Fibroblast of lung (primary cell): Measurements from ENCODE around the gene GDF11. TPM values are rescaled to one million over a fixed set of nuclear protein-coding genes. Genes with fewer than 3 reads are reported as not detected.

ENCODE experiments used
- DNase-seq, 2 donors: peaks; one replicate each; pipeline versions ENCODE4 v3.0.0 to v3.0.0-alpha.2; 2010; ENCODE audit warnings: low read depth in 2 of 2
- H2AFZ ChIP-seq: 2 replicates; pipeline ENCODE4 v1.5.1; 2012; ENCODE audit warnings: low read length, control low read depth, inconsistent platforms
- H3K27ac ChIP-seq: 2 replicates; pipeline ENCODE4 v1.5.1; 2011; ENCODE audit warnings: low read length, control low read depth; ENCODE audit not compliant: insufficient read depth
- H3K27me3 ChIP-seq: 2 replicates; pipeline ENCODE4 v1.5.1; 2011; ENCODE audit warnings: mild to moderate bottlenecking, low read length; ENCODE audit not compliant: control insufficient read depth, insufficient read depth
- H3K36me3 ChIP-seq: 2 replicates; pipeline ENCODE4 v1.5.1; 2011; ENCODE audit warnings: low read length; ENCODE audit not compliant: control insufficient read depth, insufficient read depth
- H3K4me1 ChIP-seq: 2 replicates; pipeline ENCODE4 v1.5.1; 2011; ENCODE audit warnings: low read length; ENCODE audit not compliant: control insufficient read depth, insufficient read depth; ENCODE audit errors: extremely low read depth
- H3K4me2 ChIP-seq: 2 replicates; pipeline ENCODE4 v1.5.1; 2011; ENCODE audit warnings: low read length, control low read depth; ENCODE audit not compliant: insufficient read depth; ENCODE audit errors: extremely low read depth
- H3K4me3 ChIP-seq, 4 experiments: fragments of 200-600 bp in 1 of 4; sonication (generic) in 1 of 4; replicated peaks in 1 of 4; 2 replicates each; pipeline ENCODE4 v1.5.1; 2011 to 2016; ENCODE audit warnings: low read length in 4 of 4, low read depth in 3 of 4, mild to moderate bottlenecking in 3 of 4, control low read depth in 2 of 4, inconsistent platforms in 1 of 4, mixed read lengths in 1 of 4; ENCODE audit not compliant: insufficient read depth in 1 of 4; ENCODE audit errors: control extremely low read depth in 1 of 4
- H3K79me2 ChIP-seq: 2 replicates; pipeline ENCODE4 v1.5.1; 2012; ENCODE audit warnings: mild to moderate bottlenecking, low read length, inconsistent platforms; ENCODE audit not compliant: control insufficient read depth, insufficient read depth
- H3K9ac ChIP-seq: 2 replicates; pipeline ENCODE4 v1.5.1; 2011; ENCODE audit warnings: mild to moderate bottlenecking, low read length, control low read depth; ENCODE audit not compliant: insufficient read depth
- H3K9me3 ChIP-seq: 2 replicates; pipeline ENCODE4 v1.5.1; 2012; ENCODE audit warnings: low read depth, low read length; ENCODE audit not compliant: control insufficient read depth, insufficient read depth
- H4K20me1 ChIP-seq: 2 replicates; pipeline ENCODE4 v1.5.1; 2011; ENCODE audit warnings: low read length; ENCODE audit not compliant: control insufficient read depth, insufficient read depth; ENCODE audit errors: extremely low read depth
- EZH2 ChIP-seq: IDR thresholded peaks from 2 replicates; pipeline ENCODE4 v1.5.1; 2012; ENCODE audit warnings: low read length, control low read depth, mild to moderate bottlenecking; ENCODE audit errors: missing control alignments
- polyA plus RNA-seq, 2 donors: library from polyadenylated mRNA; depleted of rRNA in 1 of 2; stranded (reverse) in 1 of 2; unstranded in 1 of 2; fragments of >200 nt; gene quantifications; 2 replicates each; pipeline ENCODE4 v1.2.1, GENCODE V29; 2011 to 2012; ENCODE audit warnings: missing spikeins in 1 of 2
- total RNA-seq: library from RNA; depleted of rRNA; stranded (reverse); fragments of >200 nt; gene quantifications from 2 replicates; pipeline ENCODE4 v1.2.1, GENCODE V29; 2014
- TF ChIP-seq, protein P1 (sequence below), 2 donors: IDR thresholded peaks in 1 of 2; conservative IDR thresholded peaks in 1 of 2; 1 replicate in 1 of 2; 2 replicates in 1 of 2; pipeline ENCODE4 v1.5.1; 2011 to 2012; ENCODE audit warnings: low read length in 2 of 2, control low read depth in 1 of 2, inconsistent platforms in 1 of 2, low read depth in 1 of 2, mild to moderate bottlenecking in 1 of 2

The GDF11 gene
- total and polyA plus RNA-seq, 2 donors (not counting 1 experiment from before 2014, with no cell fraction given) = 4.3 to 9.4 TPM

DNA sequence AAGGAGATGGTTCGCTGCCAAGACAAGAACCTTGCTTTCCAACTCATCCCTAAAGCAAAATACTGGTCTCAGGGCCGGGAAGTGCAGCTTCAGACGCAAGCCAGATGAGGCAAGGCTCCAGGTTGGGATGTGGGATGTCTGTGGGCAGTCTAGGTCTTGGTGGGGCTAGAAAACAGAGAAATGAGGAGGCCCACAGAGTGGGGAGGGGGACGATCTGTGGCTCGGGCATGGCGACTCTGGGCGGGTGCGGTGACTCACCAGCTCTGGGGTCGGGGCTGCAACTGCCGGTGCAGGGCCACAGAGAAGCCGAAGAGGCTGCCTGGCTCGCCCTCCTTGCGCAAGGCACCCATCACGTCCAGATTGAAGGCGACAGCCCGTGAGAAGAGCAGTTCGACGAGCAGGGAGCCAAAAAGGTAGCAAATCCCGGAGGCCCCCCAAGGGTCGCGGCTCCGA lies 35.7 kb upstream of the GDF11 start:
- Histone ChIP-seq H3K4me1 (peaks cover 25% of the 10 kb centered on the region), H3K27me3 (no peaks in the 10 kb centered on the region), H4K20me1 (no peaks in the 10 kb centered on the region), H3K79me2 (peaks cover 28% of the 10 kb centered on the region), H3K4me2 (peak overlapping the region; percentile 79), H3K4me3 (peak overlapping the region; percentile 55 to 70 (median 65)), H2AFZ (peak overlapping the region; percentile 52), H3K36me3 (no peaks in the 10 kb centered on the region), H3K9ac (peak overlapping the region; percentile 59), H3K9me3 (no peaks in the 10 kb centered on the region), H3K27ac (peak overlapping the region; percentile 49)
- no peak for DNase-seq
- TF ChIP-seq, protein P1, sequence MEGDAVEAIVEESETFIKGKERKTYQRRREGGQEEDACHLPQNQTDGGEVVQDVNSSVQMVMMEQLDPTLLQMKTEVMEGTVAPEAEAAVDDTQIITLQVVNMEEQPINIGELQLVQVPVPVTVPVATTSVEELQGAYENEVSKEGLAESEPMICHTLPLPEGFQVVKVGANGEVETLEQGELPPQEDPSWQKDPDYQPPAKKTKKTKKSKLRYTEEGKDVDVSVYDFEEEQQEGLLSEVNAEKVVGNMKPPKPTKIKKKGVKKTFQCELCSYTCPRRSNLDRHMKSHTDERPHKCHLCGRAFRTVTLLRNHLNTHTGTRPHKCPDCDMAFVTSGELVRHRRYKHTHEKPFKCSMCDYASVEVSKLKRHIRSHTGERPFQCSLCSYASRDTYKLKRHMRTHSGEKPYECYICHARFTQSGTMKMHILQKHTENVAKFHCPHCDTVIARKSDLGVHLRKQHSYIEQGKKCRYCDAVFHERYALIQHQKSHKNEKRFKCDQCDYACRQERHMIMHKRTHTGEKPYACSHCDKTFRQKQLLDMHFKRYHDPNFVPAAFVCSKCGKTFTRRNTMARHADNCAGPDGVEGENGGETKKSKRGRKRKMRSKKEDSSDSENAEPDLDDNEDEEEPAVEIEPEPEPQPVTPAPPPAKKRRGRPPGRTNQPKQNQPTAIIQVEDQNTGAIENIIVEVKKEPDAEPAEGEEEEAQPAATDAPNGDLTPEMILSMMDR (conservative IDR thresholded peaks at IDR 0.05 in 1 of 2, IDR thresholded peaks at IDR 0.05 in 1 of 2; ENCODE audit: low read depth in 1 of 2, low read length in 2 of 2) = no peak
- TF ChIP-seq EZH2 = no peak

DNA sequence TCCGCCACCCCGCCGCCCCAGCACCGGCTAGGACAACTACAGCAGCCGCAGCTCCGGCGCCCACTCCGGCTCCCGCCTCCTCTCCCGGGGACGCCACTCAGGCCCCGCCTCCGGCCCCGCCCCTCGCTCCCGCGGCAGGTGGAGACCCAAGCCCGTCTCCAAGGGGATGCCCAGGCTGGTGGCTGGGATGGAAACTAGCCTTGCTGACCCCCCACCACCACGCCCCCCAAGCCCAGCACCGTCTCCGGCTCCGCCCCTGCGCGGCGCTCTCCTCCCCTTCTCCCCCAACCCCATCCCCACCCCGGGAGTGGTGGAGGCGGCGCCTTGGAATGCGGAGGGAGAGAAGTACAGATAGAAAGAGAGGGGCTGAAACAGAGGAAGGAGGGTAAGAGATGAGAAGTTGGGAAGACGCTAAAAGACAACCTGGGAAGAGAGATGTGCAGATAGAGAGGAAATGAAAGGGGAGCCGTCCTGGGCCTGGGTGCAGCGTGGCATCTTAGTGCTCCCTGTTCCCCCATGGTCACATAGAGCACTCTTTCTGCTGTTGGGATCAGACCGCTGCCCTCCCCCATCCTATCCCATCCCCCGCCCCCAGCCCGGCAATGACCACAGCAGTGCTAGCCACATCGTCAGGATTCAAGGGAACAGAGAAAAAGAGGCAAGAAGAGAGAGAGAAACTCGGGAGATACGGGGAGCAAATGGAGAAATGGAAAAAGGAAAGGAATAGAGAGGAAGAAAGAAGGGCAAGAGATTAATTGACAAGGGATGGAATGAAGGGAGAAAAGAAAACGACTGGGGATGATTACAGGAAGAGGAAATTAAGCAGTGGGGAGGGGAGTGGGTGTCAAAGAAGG lies 34.9 kb upstream of the GDF11 start, which contains the start of gene ITGA7:
Gene ITGA7, minus strand, starts transcription at position 64 of the 854 bp plus-strand sequence. CDS start 222 bp downstream, outside the sequence.
- no peaks in the 10 kb centered on the region for H3K27me3 ChIP-seq
- H3K9me3 ChIP-seq = no peaks in the 10 kb centered on the region
- peak within 1 kb of the TSS; percentile 49 for H3K27ac ChIP-seq
- H2AFZ ChIP-seq = peak within 1 kb of the TSS; percentile 70
- peak within 1 kb of the TSS; percentile 55 to 70 (median 65) for H3K4me3 ChIP-seq
- peak within 1 kb of the TSS; percentile 79 for H3K4me2 ChIP-seq
- H3K79me2 ChIP-seq = peaks cover 28% of the 10 kb centered on the region
- no peaks in the 10 kb centered on the region for H4K20me1 ChIP-seq
- peaks cover 34% of the 10 kb centered on the region for H3K4me1 ChIP-seq
- no peak for TF ChIP-seq EZH2
- DNase-seq = peak in 1 of 2 donors; percentile 54
- H3K36me3 ChIP-seq = no peaks in the 10 kb centered on the region
- peak within 1 kb of the TSS; percentile 59 for H3K9ac ChIP-seq

DNA sequence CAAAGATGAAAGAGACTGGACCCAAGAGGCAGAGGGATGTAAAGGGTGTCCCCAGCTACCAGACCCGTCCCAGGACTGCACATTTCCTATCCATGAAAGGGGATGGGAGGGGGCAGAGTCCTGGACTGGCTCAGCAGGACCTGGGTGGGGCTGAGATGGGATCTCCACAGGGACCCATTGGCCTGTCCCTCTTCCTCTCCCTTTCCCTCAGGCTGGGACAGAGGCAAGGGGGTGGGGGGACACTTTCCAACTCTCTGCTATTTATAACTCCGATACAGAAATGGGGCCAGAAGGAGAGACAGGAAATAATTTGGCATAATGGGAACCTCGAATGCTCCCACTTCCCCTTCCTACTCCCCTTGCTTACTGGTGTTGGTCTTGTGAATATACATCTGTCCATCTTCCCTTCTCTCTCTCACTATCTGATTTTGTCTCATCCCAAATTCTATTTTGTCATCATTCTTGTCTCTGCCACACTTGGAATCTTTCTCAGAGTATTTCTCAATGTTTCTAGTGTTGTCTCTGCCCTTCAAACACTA lies 34.2 kb upstream of the GDF11 start:
- Histone ChIP-seq H3K79me2 (peaks cover 23% of the 10 kb centered on the region), H3K4me3 (peak overlapping the region in 2 of 4 experiments; percentile 52 to 70), H4K20me1 (no peaks in the 10 kb centered on the region), H3K9me3 (no peaks in the 10 kb centered on the region), H3K36me3 (no peaks in the 10 kb centered on the region), H2AFZ (peak overlapping the region; percentile 31), H3K27ac (no peak overlapping the region), H3K4me1 (peaks cover 34% of the 10 kb centered on the region), H3K9ac (no peak overlapping the region), H3K27me3 (no peaks in the 10 kb centered on the region), H3K4me2 (peak overlapping the region; percentile 72)
- DNase-seq = no peak
- TF ChIP-seq EZH2 = no peak
